ENCODE data around the gene TALDO1. TPM values are rescaled to one million over a fixed set of nuclear protein-coding genes. Genes with fewer than 3 reads are reported as not detected.

Gene TALDO1
- total RNA-seq, 1 donor from 2014 or later, result 101 TPM

- peaks cover 18% of the 10 kb centered on the region for H3K4me1 Mint-ChIP-seq
- H3K27ac Mint-ChIP-seq, result no peak overlapping the region
Observed at GRCh38 chr11:774873-775592, 27.8 kb downstream of the TALDO1 start.

GRCh38 chr11:776263-776560 lies 28.9 kb downstream of the TALDO1 start:
- Mint-ChIP-seq H3K27ac (peak overlapping the region; percentile 11), H3K27me3 (ENCODE audit: insufficient read depth, low read depth) (no peaks in the 10 kb centered on the region), H3K4me3 (peak overlapping the region; percentile 88), H3K4me1 (peaks cover 24% of the 10 kb centered on the region), H3K9me3 (no peaks in the 10 kb centered on the region), H3K36me3 (peaks cover 3% of the 10 kb centered on the region)
- peak; percentile 19 for DNase-seq (ENCODE audit: low spot score)
- no peak overlapping the region for H3K9ac ChIP-seq
- H3K9me3 ChIP-seq (ENCODE audit: low read depth), result no peaks in the 10 kb centered on the region
- H3K79me2 ChIP-seq (ENCODE audit: low read depth), result peaks cover 50% of the 10 kb centered on the region
- no peak overlapping the region for H2AFZ ChIP-seq (replicated peaks)
- peaks cover 62% of the 10 kb centered on the region for H4K20me1 ChIP-seq (ENCODE audit: low read depth)
- no peaks in the 10 kb centered on the region for H3K27me3 ChIP-seq
- no peaks in the 10 kb centered on the region for H3K36me3 ChIP-seq
- H3K27ac ChIP-seq, result no peak overlapping the region
- peaks cover 16% of the 10 kb centered on the region for H3K4me1 ChIP-seq
- H3F3A ChIP-seq (ENCODE audit: low read depth), result peaks cover 8% of the 10 kb centered on the region
- H3K4me3 ChIP-seq, result peak overlapping the region; percentile 97
- peak overlapping the region; percentile 96 for H3K4me2 ChIP-seq
- TF ChIP-seq EZH2phosphoT487 (IDR thresholded peaks at IDR 0.05) (no peak), CTCF (IDR thresholded peaks at IDR 0.05) (no peak), EZH2 (IDR thresholded peaks at IDR 0.05) (no peak)

More at GRCh38 chr11:774873-775592, 27.8 kb downstream of the TALDO1 start:
- no peak for TF ChIP-seq EZH2 (IDR thresholded peaks at IDR 0.05)
- no peak for TF ChIP-seq CTCF (IDR thresholded peaks at IDR 0.05)
- no peak for TF ChIP-seq EZH2phosphoT487 (IDR thresholded peaks at IDR 0.05)
- peaks cover 72% of the 10 kb centered on the region for H4K20me1 ChIP-seq (ENCODE audit: low read depth)
- no peak overlapping the region for H3K4me3 ChIP-seq
- Mint-ChIP-seq H3K9me3 (no peaks in the 10 kb centered on the region), H3K4me3 (peak overlapping the region; percentile 84), H3K27me3 (ENCODE audit: insufficient read depth, low read depth) (no peaks in the 10 kb centered on the region), H3K36me3 (peaks cover 2% of the 10 kb centered on the region)
- DNase-seq (ENCODE audit: low spot score), result peak; percentile 1
- H3K27ac ChIP-seq, result no peak overlapping the region
- no peak overlapping the region for H3K9ac ChIP-seq
- H3K4me2 ChIP-seq, result peak overlapping the region; percentile 96
- no peaks in the 10 kb centered on the region for H3K36me3 ChIP-seq
- no peak overlapping the region for H2AFZ ChIP-seq (replicated peaks)
- no peaks in the 10 kb centered on the region for H3K27me3 ChIP-seq
- H3K9me3 ChIP-seq (ENCODE audit: low read depth), result no peaks in the 10 kb centered on the region
- H3K4me1 ChIP-seq, result peaks cover 16% of the 10 kb centered on the region
- H3K79me2 ChIP-seq (ENCODE audit: low read depth), result peaks cover 50% of the 10 kb centered on the region
- peaks cover 8% of the 10 kb centered on the region for H3F3A ChIP-seq (ENCODE audit: low read depth)

- H4K20me1 ChIP-seq (ENCODE audit: low read depth), result peaks cover 57% of the 10 kb centered on the region
- peak overlapping the region; percentile 97 for H3K4me3 ChIP-seq
- Mint-ChIP-seq H3K36me3 (peaks cover 3% of the 10 kb centered on the region), H3K27me3 (ENCODE audit: insufficient read depth, low read depth) (no peaks in the 10 kb centered on the region), H3K9me3 (no peaks in the 10 kb centered on the region), H3K4me3 (peak overlapping the region; percentile 88), H3K4me1 (peaks cover 24% of the 10 kb centered on the region), H3K27ac (peak overlapping the region; percentile 11)
- H2AFZ ChIP-seq (replicated peaks), result no peak overlapping the region
- H3K27me3 ChIP-seq, result no peaks in the 10 kb centered on the region
- DNase-seq (ENCODE audit: low spot score), result peak; percentile 90
- H3K4me2 ChIP-seq, result peak overlapping the region; percentile 96
- no peaks in the 10 kb centered on the region for H3K36me3 ChIP-seq
- H3F3A ChIP-seq (ENCODE audit: low read depth), result peaks cover 9% of the 10 kb centered on the region
- H3K4me1 ChIP-seq, result peaks cover 16% of the 10 kb centered on the region
- H3K9ac ChIP-seq, result peak overlapping the region; percentile 73
- no peaks in the 10 kb centered on the region for H3K9me3 ChIP-seq (ENCODE audit: low read depth)
- TF ChIP-seq EZH2phosphoT487 (IDR thresholded peaks at IDR 0.05), result no peak
- TF ChIP-seq EZH2 (IDR thresholded peaks at IDR 0.05), result no peak
- no peak for TF ChIP-seq CTCF (IDR thresholded peaks at IDR 0.05)
- peaks cover 50% of the 10 kb centered on the region for H3K79me2 ChIP-seq (ENCODE audit: low read depth)
- peak overlapping the region; percentile 91 for H3K27ac ChIP-seq
Observed at GRCh38 chr11:776561-777287, 29.5 kb downstream of the TALDO1 start.
